ENCODE results near the gene ACOXL.

ACOXL gene

GRCh38 chr2:110799376-110799775, 67.0 kb downstream of the ACOXL start:
- DNase-seq: no peak

GRCh38 chr2:110800611-110801402, 68.4 kb downstream of the ACOXL start:
- DNase-seq: no peak

- no peak for DNase-seq
Measured at GRCh38 chr2:110802208-110802932, 70.0 kb downstream of the ACOXL start.

GRCh38 chr2:110804433-110804832, 72.1 kb downstream of the ACOXL start:
- DNase-seq: no peak

- no peak for DNase-seq
Measured at GRCh38 chr2:110804915-110805314, 72.5 kb downstream of the ACOXL start.

- DNase-seq: no peak
Measured at GRCh38 chr2:110805894-110806452, 73.6 kb downstream of the ACOXL start.

GRCh38 chr2:110807522-110807921, 75.1 kb downstream of the ACOXL start:
- no peak for DNase-seq

GRCh38 chr2:110810404-110810803, 78.0 kb downstream of the ACOXL start:
- DNase-seq: no peak

GRCh38 chr2:110812726-110813645, 80.6 kb downstream of the ACOXL start:
- no peak for DNase-seq

GRCh38 chr2:110813896-110814295, 81.5 kb downstream of the ACOXL start:
- no peak for DNase-seq

GRCh38 chr2:110815938-110816337, 83.6 kb downstream of the ACOXL start:
- DNase-seq: no peak

GRCh38 chr2:110816404-110817365, 84.3 kb downstream of the ACOXL start:
- no peak for DNase-seq

GRCh38 chr2:110818767-110819481, 86.6 kb downstream of the ACOXL start:
- no peak for DNase-seq

- DNase-seq: no peak
Measured at GRCh38 chr2:110819711-110820110, 87.3 kb downstream of the ACOXL start.

- no peak for DNase-seq
Measured at GRCh38 chr2:110820128-110820527, 87.8 kb downstream of the ACOXL start.

- no peak for DNase-seq
Measured at GRCh38 chr2:110823165-110823564, 90.8 kb downstream of the ACOXL start.

- no peak for DNase-seq
Measured at GRCh38 chr2:110827511-110827910, 95.1 kb downstream of the ACOXL start.

- DNase-seq: no peak
Measured at GRCh38 chr2:110828330-110828729, 96.0 kb downstream of the ACOXL start.

GRCh38 chr2:110829413-110830146, 97.2 kb downstream of the ACOXL start:
- no peak for DNase-seq

GRCh38 chr2:110832740-110833139, 100.4 kb downstream of the ACOXL start:
- DNase-seq: no peak

Measured in GF-D8 (cell line).